ENCODE measurements around the gene SEC31B.
A peak's percentile ranks its signal among the peaks of the same experiment; 100 is the strongest.

SEC31B gene, protein sequence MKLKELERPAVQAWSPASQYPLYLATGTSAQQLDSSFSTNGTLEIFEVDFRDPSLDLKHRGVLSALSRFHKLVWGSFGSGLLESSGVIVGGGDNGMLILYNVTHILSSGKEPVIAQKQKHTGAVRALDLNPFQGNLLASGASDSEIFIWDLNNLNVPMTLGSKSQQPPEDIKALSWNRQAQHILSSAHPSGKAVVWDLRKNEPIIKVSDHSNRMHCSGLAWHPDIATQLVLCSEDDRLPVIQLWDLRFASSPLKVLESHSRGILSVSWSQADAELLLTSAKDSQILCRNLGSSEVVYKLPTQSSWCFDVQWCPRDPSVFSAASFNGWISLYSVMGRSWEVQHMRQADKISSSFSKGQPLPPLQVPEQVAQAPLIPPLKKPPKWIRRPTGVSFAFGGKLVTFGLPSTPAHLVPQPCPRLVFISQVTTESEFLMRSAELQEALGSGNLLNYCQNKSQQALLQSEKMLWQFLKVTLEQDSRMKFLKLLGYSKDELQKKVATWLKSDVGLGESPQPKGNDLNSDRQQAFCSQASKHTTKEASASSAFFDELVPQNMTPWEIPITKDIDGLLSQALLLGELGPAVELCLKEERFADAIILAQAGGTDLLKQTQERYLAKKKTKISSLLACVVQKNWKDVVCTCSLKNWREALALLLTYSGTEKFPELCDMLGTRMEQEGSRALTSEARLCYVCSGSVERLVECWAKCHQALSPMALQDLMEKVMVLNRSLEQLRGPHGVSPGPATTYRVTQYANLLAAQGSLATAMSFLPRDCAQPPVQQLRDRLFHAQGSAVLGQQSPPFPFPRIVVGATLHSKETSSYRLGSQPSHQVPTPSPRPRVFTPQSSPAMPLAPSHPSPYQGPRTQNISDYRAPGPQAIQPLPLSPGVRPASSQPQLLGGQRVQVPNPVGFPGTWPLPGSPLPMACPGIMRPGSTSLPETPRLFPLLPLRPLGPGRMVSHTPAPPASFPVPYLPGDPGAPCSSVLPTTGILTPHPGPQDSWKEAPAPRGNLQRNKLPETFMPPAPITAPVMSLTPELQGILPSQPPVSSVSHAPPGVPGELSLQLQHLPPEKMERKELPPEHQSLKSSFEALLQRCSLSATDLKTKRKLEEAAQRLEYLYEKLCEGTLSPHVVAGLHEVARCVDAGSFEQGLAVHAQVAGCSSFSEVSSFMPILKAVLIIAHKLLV

DNA sequence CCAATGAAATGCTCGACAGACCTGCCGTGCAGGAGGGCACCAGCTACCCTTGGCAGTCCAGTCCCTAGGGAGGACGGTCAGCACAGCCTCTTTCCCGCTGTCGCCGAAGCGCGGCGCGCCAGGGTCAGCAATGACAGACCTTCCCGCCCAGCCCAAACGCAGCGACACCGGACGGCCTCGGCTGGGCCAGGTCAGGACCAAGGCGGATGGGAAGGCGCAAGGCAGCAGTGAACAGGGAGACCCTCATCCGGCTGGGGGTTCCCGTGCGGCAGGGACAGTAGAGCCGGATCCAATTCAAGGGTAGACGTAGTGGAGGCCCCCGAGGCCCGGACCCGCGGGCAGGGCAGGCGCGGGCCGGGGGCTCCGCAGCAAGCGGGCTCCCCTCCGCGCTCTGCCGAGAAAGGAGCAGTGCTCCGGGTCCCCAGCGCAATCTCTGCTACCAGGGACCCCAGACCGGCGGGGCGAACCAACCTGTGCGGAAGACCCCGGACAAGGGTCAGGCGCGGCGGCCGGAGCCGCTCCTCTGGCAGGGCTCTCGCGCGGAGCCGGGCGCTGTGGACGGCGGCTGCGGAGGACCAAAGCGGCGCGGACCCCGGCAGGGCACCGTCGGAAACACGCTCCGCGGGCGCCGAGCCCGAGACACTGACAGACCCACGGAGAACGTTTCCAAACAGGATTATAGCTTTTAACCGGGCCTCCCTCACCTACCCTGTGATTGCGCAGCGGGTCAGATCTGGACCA, at the start of gene SEC31B:
Gene SEC31B, minus strand, starts transcription at position 551 of the 741 bp plus-strand sequence. CDS start 2,909 bp downstream, outside the sequence.
- DNase-seq: peak; percentile 88

DNA sequence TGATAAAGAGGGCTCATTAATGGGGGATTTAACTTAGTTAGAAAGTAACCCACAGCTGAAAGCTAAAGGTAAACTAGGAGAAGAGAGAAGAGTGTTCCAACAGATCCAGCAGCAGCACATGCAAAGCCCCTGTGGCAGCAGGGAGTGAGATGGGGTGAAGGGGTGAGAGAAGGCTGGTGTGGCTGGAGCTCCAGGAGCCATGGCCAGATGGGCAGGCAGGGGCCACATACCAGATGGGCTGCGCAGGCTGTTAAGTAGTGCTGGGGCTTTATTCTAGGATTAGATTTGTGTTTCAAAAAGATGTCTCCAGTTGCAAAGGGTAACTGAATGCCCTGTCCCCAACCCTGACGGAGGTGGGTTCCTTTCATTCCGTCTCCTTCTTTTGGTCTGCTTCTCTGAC, 49.3 kb upstream of the SEC31B start:
- DNase-seq: no peak

DNA sequence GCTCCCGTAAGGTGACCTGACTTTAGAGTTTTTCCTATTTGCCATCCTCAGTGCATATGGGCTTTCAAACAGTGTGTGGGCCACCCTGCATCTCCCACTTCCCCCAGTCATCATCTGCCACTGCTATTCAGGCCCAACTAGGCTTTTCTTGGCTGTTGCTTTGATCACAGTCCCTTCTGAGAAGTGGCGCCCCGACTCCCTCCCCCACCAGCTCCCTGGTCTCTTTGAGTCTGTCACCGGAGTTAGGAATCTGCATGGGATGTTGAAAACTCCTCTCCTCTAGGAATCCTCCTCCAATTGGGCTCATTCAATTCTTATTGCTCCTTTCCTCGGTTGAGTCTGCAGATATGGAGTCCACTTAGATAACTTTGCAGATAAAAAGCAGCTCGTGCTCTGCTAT, 48.2 kb upstream of the SEC31B start:
- DNase-seq: peak; percentile 37

DNA sequence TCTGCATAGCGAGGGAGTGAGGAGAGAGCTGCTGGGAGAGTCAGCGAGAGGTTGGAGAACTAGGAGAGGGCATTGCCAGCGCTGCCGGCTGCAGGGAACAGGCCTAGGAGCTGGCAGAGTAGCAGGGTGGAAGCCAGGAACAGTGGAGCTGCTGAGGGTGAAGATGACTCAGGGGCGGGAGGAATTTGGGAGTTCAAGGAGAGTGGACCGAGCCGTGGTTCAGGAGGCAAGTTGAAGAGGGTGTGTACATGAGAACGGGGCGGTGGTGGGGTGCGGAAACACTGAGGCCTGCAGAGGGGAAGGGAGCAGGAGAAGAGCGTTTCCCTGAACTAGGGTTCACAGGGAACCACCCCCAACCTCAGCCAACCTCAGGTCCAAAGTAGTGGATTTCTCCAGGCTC, 47.6 kb upstream of the SEC31B start:
- DNase-seq: peak; percentile 43

DNA sequence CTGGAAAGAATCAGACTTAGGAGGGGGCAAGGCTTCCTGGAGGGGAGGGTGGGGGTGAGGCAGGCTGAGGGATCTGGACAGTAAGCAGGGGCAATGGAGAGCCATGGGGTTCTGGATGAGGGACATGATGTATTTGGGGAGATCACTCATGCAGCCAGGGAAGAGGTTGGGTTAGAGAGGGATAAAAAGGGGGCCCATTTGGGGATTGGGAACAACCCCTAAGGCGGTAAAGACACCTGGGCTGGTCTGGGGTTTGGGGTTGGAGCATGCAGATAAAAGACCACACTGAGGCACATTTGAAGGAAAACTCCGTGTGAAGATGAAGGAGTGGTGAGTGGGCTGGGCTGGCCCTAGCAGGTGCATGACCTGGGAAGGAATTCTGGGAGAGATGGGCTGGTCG, 46.9 kb upstream of the SEC31B start:
- DNase-seq: peak; percentile 25

DNA sequence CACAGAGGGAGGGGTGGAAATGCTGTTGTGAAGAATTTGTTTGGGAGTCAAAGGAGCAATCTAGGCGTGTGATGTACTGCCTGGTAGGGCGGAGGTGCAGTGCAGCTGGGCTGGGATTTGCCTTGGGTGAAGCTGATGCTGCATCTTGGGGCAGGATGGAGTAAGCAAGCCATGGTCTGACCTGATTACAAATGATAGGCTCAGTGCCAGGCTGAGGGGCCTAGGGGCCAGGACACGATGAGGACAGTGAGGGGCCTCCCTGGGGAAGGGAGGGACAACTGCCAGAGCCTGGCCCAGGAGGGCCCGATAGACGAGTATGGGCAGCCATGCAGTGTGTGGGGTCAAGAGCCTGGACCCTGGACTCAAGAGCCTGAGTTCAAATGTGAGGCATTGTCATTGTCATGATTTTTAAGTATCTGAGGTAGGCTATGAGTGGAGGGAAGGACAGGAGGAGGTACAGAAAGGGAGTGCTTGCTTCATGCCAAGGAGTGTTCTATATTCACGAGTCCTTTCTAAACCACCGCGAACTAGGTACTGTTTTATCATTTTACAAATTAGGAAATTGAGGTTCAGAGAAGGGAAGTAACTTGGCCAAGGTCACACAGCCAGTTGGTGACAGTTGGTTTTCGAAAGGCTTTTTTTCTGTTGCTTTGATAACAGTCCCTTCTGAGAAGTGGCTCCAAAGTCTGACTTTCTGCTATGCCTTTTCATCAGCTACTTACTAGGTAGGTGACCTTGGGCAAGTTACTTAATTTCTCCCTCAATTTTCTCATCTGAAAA, 45.7 kb upstream of the SEC31B start:
- DNase-seq: peak; percentile 41

DNA sequence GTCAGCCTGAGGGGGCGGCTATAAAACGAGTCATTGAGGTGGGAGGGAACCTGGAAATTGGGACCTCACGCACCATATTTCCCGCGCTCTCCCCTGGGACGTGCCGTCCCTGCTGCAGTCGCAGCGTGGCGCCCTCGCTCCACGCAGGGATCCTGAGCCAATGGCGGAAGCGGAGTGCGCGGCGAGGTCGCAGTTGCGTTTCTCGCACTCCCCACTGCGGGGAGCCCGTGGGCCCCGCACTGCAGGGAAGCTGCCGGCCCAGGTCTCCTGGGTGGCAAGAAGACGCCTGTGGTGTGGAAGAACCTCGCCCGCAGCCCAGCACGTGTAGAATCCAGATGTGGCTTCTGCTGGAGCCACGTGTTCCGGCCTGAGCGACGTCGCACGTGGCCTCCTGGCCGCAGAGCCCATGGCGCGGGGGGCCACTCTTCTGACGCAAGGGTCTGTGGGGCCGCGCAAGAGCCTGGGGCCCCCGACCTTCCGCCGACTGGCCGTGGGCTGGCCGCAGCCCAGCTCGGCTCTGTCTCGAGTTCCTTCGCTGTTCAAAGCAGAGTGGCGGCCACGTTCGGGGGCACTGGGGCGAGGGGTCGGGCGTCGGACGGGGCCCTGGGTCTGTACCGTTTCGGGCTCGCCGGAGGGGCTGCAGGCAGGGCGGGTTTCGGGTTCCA, 42.5 kb upstream of the SEC31B start:
- DNase-seq: peak; percentile 88

DNA sequence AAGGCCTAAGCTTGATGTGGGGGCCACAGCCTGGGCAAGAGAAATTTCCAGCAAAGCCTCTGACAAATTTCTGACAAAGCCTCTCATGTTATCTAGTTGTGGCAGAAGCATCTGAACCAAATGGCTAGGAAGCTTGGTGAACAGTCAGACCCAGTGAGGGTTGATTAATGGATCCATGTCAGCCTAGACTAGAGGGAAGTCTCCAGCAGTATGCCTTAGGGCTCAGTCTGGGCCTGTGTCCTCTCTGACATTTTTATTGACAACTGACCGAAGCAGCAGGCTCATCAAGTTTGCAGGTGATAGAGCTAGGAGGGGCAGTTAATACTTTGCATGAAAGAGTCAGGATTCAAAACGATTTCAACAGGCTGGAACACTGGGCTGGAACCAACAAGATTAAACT, 41.3 kb upstream of the SEC31B start:
- no peak for DNase-seq

DNA sequence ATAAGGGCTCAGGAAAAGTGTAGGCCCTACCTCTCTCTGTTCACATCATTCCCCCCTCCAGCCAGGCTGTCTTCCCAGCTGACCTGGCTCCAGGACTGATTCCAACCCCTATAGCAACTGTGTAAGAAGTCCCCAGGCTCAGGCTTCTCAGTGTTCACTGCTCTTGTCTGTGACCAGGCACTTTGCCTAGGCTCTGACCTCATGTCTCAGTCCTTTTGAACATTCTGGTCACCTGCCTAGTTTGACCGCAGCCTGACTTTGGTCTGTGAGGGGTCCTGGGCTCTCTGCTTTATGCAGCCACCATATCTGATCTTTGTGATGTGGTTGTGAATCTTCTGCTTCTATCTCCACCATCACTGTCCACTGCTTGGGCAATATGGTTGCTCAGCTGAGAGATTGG, 40.6 kb upstream of the SEC31B start:
- DNase-seq: peak; percentile 59

DNA sequence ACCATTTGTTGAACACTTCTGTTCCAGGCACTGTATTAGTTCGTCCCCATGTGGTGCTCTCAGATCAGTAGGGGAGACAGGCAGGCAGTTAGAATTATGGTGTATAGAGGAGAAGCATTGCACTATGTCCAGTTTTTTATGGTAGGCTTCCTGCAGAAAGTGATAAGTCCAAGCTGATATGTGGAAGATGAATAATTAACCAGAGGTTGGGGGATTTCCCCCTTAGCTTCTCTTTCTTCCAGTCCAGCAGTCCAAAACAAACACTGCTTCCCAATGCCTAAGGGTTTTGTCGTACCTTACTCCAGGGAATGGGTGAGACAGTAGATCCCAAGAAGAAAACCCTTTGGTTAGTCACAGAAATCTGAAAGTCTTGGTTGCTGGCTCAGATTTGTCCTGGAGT, 35.2 kb upstream of the SEC31B start:
- DNase-seq: no peak

DNA sequence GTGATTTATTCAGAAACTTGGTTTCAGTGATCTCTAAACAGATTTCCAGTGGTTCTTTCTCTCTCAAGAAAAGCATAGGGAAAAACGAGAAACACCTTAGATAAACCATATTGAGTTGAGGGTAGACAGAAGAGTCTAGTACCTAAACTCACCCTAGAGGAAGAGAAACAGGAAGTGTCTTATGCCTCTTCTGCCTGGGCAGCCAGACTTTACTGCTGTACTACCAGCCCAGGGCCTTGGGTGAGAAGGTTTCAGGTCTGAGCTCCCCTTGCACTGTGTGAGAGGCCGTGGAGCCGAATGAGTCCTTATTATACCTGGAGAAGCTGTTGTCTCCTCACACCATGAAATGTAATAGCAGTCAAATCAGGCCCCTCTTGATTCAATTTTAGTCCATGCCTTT, 34.3 kb upstream of the SEC31B start:
- DNase-seq: no peak

DNA sequence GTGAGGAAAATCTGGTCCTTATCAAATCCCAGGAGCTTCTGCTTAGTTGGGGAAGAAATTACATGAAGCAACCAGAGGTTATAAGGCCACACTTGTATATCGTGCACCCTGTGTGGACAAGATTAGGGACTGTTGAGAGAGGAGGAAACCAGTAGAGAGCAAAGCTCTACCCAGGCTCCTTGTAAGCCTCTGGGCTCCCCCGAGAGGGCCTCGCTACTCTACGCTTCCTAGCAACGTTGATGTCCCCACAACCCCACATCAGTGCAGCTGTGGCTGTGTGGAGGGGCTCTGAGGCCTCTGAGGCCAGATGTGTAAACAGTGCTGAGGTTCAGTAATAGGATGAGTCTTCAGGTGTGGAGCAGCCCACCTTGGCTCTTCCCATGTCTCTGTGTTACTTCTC, 32.1 kb upstream of the SEC31B start:
- DNase-seq: no peak

DNA sequence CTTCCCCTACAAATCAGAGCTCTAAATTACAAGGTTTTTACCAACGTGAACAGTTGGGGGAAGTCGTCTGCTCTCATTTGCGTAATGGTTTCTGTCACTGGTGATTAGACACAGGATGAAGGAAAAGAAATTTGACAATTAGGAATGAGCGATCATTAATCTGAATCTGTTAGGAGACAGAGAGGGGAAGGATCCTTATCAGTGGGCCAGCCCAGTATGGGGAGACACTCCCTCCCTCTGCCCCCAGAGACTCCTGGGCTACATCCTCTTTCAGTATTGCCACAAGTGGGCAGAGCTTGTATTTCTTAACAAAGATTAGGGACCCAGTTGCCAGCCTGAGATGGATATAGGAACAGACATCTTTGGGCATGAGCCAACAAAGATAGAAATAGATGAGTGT, 31.5 kb upstream of the SEC31B start:
- DNase-seq: no peak

DNA sequence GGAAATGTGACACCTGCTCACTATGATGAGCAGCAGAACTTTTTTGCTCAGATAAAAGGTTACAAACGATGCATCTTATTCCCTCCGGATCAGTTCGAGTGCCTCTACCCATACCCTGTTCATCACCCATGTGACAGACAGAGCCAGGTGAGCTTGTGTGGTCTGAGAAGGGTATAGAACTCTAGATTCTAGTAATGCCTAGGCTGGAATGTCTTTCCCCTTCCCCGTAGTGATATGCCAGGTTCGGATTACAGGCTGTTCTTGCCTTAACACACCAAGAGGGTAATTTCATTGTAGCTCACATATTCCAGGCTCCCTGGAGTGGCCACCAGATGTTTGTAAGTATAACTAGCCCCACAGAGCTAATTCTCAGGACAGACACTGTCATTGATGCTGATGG, 25.3 kb upstream of the SEC31B start:
- no peak for DNase-seq

DNA sequence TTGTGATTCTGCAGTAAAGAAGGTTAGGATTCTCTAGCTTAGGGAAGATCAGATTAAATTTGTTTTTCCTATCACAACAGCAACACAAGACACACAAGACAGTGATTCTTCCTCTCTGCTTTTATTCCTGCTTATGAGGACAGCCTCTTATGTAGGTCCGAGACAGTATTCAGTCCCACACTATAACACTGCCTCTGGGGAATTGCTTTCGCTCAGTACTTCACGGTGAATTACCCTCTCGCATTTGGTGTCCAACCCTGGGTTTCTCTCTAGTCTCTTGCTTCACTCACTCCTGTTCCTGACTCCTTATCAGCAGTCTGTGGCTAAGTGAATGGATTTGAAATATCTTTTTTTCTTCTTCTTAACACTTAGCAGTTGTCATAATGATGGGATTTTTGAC, 17.8 kb upstream of the SEC31B start:
- no peak for DNase-seq

DNA sequence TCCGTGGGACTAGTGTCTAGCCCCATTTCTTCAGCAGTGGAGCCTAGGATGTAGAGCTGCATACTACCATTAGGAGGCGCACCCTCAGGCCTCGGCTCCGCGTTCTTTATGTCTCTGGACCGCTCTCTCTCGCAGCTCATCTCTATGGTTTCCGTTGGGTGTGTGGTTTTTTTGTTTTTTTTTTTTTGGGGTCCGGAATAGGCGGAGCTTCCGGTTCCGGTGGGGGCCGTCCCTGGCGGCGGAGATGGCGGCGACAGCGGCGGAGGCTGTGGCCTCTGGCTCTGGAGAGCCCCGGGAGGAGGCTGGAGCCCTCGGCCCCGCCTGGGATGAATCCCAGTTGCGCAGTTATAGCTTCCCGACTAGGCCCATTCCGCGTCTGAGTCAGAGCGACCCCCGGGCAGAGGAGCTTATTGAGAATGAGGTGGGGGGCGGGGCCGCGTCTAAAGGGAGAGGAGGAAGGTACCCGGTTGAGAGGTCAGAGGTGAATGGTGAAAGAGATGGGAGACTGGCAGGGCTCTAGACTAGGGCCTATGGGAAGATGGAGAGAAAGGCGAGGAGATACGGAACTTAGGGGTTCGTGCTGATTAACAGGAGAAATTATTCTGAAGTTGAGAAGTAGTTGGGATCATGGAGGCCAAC, 16.2 kb upstream of the SEC31B start, which contains the start of gene HIF1AN:
Gene HIF1AN, plus strand, starts transcription at position 229 of the 639 bp plus-strand sequence. Its CDS starts 16 bp downstream, at position 245.
- peak; percentile 91 for DNase-seq

DNA sequence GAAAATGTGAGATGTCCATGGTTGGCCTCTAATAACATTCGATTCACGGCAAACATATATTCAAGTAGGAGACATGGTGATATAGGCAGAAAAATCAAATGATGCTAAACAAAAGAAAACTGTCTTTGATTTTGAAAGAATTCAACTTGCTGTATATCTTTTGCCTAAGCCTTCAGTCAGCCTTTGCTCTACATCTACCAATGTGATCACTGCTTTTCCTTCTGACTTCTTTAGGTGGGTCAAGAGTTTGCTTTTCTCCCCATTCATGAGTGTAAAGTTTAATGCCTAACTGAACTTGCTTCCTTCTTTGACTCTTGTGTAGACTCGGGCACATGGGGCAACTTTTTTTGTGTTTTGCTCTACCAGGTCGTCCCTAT, 15.7 kb upstream of the SEC31B start:
- no peak for DNase-seq

DNA sequence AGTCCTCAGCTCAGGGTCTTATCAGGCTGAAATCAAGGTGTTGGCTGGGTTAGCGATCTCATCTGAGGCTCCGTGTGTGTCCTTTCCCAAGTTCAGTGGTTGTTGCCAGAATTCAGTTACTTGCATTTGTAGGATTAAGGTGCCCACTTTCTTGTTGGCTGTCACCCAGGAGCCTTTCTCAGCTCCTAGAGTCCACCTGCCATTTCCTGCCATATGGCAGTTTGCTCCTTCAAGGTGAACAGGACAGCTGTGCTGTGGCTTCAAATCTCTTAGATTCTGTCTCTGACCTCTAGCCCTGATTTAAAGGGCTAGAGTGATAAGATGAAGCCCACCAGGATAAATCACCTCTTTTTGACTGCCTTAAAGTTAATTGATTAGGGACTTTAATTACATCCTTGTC, 15.1 kb upstream of the SEC31B start:
- no peak for DNase-seq

DNA sequence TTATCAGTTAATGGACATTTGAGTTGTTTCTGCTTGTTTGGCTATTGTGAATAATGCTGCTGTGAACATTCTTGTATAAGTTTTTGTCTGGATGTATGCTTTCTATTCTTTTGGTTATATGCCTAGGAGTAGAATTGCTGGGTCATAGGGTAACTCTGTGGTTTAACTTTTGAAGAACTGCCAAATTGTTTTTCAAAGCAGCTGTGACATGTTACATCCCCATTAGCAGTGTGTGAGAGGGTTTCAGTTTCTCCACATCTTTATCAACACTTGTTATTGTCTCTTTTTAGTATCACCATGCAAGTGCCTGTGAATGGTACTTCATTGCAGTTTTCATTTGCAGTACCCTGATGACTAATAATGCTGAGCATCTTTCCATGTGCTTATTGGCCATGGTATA, 12.1 kb upstream of the SEC31B start:
- no peak for DNase-seq

DNA sequence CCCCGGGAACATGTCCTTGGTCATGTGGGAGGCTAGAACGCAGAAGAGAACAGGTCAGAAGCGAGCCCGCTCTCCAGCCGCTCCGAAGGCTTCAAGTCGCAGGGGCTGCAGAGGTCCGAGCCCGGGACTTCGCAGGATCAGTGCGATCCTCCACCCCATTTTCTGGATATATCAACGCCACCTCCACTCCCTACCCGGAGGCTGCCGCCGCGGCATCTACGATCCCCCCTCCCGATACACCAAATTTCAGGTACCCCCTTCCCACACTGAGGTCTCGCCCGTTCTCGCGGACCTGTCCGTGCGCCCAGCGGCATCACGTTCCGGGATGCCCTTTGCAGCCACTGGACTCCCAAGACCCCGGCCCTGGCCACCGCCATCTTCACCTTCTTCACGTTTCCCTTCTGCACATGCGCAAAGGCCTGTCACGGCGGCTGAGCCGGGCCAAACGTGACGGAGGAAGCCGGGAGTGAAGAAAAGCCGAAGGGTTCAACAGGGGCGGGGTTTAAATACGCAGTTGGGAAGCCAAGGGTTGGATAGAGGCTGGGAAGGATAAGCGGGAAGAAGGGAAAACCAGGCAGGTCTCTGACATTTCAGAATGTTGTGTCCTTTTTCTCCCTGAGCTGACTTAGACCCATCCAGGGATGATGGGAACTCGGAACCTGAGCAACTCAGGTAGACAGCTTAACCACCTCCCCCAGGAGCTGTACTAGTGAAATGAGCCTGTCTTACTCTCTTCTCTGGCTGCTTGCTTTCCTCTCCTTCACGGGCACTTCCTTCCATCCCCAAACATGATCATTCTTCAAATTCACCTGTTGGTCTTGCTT, 10.0 kb upstream of the SEC31B start, which contains the start of gene NDUFB8:
Gene NDUFB8, minus strand, starts transcription at position 397 of the 824 bp plus-strand sequence. Its CDS starts 20 bp downstream, at position 377.
- peak; percentile 93 for DNase-seq
